HCT116 (cell line): ENCODE results near the gene ARSB. TPM values are rescaled to one million over a fixed set of nuclear protein-coding genes. Genes with fewer than 3 reads are reported as not detected.

Source experiments
- ATAC-seq: fragments of 200-7000 bp; cut with Tn5 transposase; 2 replicates; pipeline ENCODE4 v1.9.1; 2020; ENCODE audit warnings: mild to moderate bottlenecking, moderate library complexity
- BruUV-seq: library from RNA; stranded (reverse); fragments of 400-500 nt; replicated peaks from 2 replicates; lab custom pipeline; 2021; lab: Mats Ljungman, UMichigan
- CTCF ChIA-PET: fragments of 300-600 bp; sonication (Branson Sonifier 250); formaldehyde crosslinking; loops from one replicate; lab custom pipeline; 2021; ENCODE audit warnings: antibody characterized with exemption; lab: Charles Lee
- POLR2A ChIA-PET: fragments of 300-600, 350-600 bp; sonication (Branson Sonifier 250); formaldehyde crosslinking; loops from one replicate; lab custom pipeline; 2021; ENCODE audit warnings: antibody characterized with exemption; lab: Charles Lee
- RAD21 ChIA-PET, 2 experiments: fragments of 300-600 bp; sonication (Branson Sonifier 250); formaldehyde crosslinking; loops; one replicate each; lab custom pipeline; 2023; ENCODE audit warnings: low total read pairs in 2 of 2; ENCODE audit not compliant: uncharacterized antibody in 2 of 2, unreplicated experiment in 2 of 2, low non-redundant PET in 1 of 2; lab: Charles Lee
- DNase-seq: peaks from one replicate; pipeline ENCODE4 v3.0.0-alpha.2; 2010; ENCODE audit warnings: low read depth, low spot score
- H2AFZ ChIP-seq: fragments of 200-600 bp; shearing (Covaris generic), sonication (generic); 2 replicates; pipeline ENCODE4 v1.6.1; 2017; ENCODE audit warnings: low read depth, mixed run types, mixed read lengths, antibody characterized with exemption, low read length; ENCODE audit not compliant: poor library complexity, severe bottlenecking
- H3K27ac ChIP-seq: 2 replicates; pipeline ENCODE4 v1.5.1; 2012; ENCODE audit warnings: low read depth, low read length
- H3K27me3 ChIP-seq: fragments of 200-600 bp; sonication (generic); 2 replicates; pipeline ENCODE4 v1.6.1; 2016; ENCODE audit warnings: mixed run types, low read length, mixed read lengths; ENCODE audit not compliant: insufficient read depth
- H3K36me3 ChIP-seq, 2 experiments: fragments of 200-500 bp in 1 of 2; fragments of 200-600 bp in 1 of 2; sonication (Bioruptor generic) in 1 of 2; sonication (generic) in 1 of 2; 2 replicates each; pipeline versions ENCODE4 v1.5.1 to v1.6.1; 2014 to 2016; ENCODE audit warnings: low read length in 2 of 2, inconsistent platforms in 1 of 2, mixed read lengths in 1 of 2, mixed run types in 1 of 2; ENCODE audit not compliant: insufficient read depth in 2 of 2, control insufficient read depth in 1 of 2
- H3K4me1 ChIP-seq, 2 experiments: fragments of 200-600 bp in 1 of 2; sonication (generic) in 1 of 2; 2 replicates each; pipeline versions ENCODE4 v1.5.1 to v1.6.1; 2012 to 2017; ENCODE audit warnings: low read length in 2 of 2, inconsistent platforms in 1 of 2, mild to moderate bottlenecking in 1 of 2, mixed read lengths in 1 of 2, mixed run types in 1 of 2, moderate library complexity in 1 of 2; ENCODE audit not compliant: insufficient read depth in 2 of 2, control insufficient read depth in 1 of 2
- H3K4me2 ChIP-seq: fragments of 200-600 bp; sonication (generic); 2 replicates; pipeline ENCODE4 v1.6.1; 2017; ENCODE audit warnings: mixed run types, low read length, mixed read lengths
- H3K4me3 ChIP-seq, 2 experiments: fragments of 200-600 bp in 1 of 2; sonication (generic) in 1 of 2; replicated peaks in 1 of 2; 2 replicates each; pipeline ENCODE4 v1.5.1; 2011 to 2016; ENCODE audit warnings: low read length in 2 of 2, control low read depth in 1 of 2, low read depth in 1 of 2, mild to moderate bottlenecking in 1 of 2, mixed read lengths in 1 of 2, mixed run types in 1 of 2
- H3K79me2 ChIP-seq: fragments of 200-600 bp; sonication (generic); 2 replicates; pipeline ENCODE4 v1.6.1; 2017; ENCODE audit warnings: mild to moderate bottlenecking, mixed run types, low read length, moderate library complexity, mixed read lengths; ENCODE audit not compliant: insufficient read depth
- H3K9ac ChIP-seq: fragments of 200-600 bp; sonication (generic); 2 replicates; pipeline ENCODE4 v1.6.1; 2016; ENCODE audit warnings: low read length, mixed read lengths
- H3K9me2 ChIP-seq: fragments of 200-600 bp; sonication (generic), shearing (Covaris generic); 2 replicates; pipeline ENCODE4 v1.6.1; 2017; ENCODE audit warnings: mixed run types, mild to moderate bottlenecking, moderate library complexity; ENCODE audit not compliant: insufficient read depth
- H3K9me3 ChIP-seq, 2 experiments: fragments of 200-500 bp in 1 of 2; fragments of 200-600 bp in 1 of 2; sonication (Bioruptor generic) in 1 of 2; sonication (generic) in 1 of 2; 2 replicates each; pipeline ENCODE4 v1.6.1; 2014 to 2017; ENCODE audit warnings: low read length in 2 of 2, mixed read lengths in 2 of 2, inconsistent platforms in 1 of 2, low read depth in 1 of 2, mild to moderate bottlenecking in 1 of 2, mixed run types in 1 of 2, moderate library complexity in 1 of 2; ENCODE audit not compliant: control insufficient read depth in 1 of 2, insufficient read depth in 1 of 2
- H4K20me1 ChIP-seq: fragments of 200-600 bp; sonication (generic), shearing (Covaris generic); 2 replicates; pipeline ENCODE4 v1.6.1; 2017; ENCODE audit warnings: mixed run types, mild to moderate bottlenecking, moderate library complexity; ENCODE audit not compliant: insufficient read depth
- CBX3 ChIP-seq: IDR thresholded peaks from 2 replicates; pipeline ENCODE4 v1.6.1; 2012; ENCODE audit warnings: low read depth
- EGR1 ChIP-seq: IDR thresholded peaks from 2 replicates; pipeline ENCODE4 v1.6.1; 2012; ENCODE audit warnings: low read depth
- EZH2 ChIP-seq: fragments of 200-600 bp; sonication (generic); IDR thresholded peaks from 2 replicates; pipeline ENCODE4 v1.6.1; 2017; ENCODE audit warnings: antibody characterized with exemption, mixed run types
- EZH2phosphoT487 ChIP-seq: fragments of 200-600 bp; IDR thresholded peaks from 2 replicates; pipeline ENCODE4 v1.6.1; 2018; ENCODE audit warnings: antibody characterized with exemption, borderline replicate concordance
- POLR2A ChIP-seq: IDR thresholded peaks from 2 replicates; pipeline ENCODE4 v1.7.0; 2011; ENCODE audit warnings: borderline replicate concordance; ENCODE audit not compliant: insufficient read depth, insufficient read length; ENCODE audit errors: extremely low read depth
- POLR2AphosphoS5 ChIP-seq: IDR thresholded peaks from 2 replicates; pipeline ENCODE4 v1.6.1; 2011; ENCODE audit warnings: mild to moderate bottlenecking, low read depth, low read length, moderate library complexity
- SIN3A ChIP-seq: IDR thresholded peaks from 2 replicates; pipeline ENCODE4 v1.6.1; 2012; ENCODE audit warnings: low read depth
- SP1 ChIP-seq: IDR thresholded peaks from 2 replicates; pipeline ENCODE4 v1.6.1; 2012; ENCODE audit warnings: low read depth
- SRF ChIP-seq: IDR thresholded peaks from 2 replicates; pipeline ENCODE4 v1.6.1; 2012; ENCODE audit warnings: low read depth
- TCF7L2 ChIP-seq: IDR thresholded peaks from 2 replicates; pipeline ENCODE4 v1.7.0; 2011; ENCODE audit warnings: borderline replicate concordance, inconsistent platforms; ENCODE audit not compliant: insufficient read depth, insufficient read length; ENCODE audit errors: extremely low read depth
- YY1 ChIP-seq: IDR thresholded peaks from 2 replicates; pipeline ENCODE4 v1.6.1; 2011; ENCODE audit warnings: low read length, low read depth, moderate library complexity, mild to moderate bottlenecking; ENCODE audit not compliant: insufficient replicate concordance; ENCODE audit errors: extremely low read depth
- ZFX ChIP-seq: fragments of 450-650 bp; IDR thresholded peaks from 2 replicates; pipeline ENCODE4 v1.6.1; 2017
- ZNF274 ChIP-seq: fragments of 200-500 bp; sonication (Bioruptor generic); IDR thresholded peaks from 2 replicates; pipeline ENCODE4 v1.6.1; 2014; ENCODE audit warnings: mild to moderate bottlenecking, low read depth, low read length, inconsistent platforms
- intact Hi-C: fragments of 100-400 bp; cut with micrococcal nuclease; formaldehyde crosslinking; loops from 2 replicates; pipeline ENCODE4 v1.10.0; 2022
- total RNA-seq: library from RNA; stranded (reverse); gene quantifications from one replicate; pipeline ENCODE4 v1.2.1, GENCODE V29; 2021; ENCODE audit not compliant: unreplicated experiment
- TF ChIP-seq, protein P1 (sequence below): IDR thresholded peaks from 2 replicates; pipeline ENCODE4 v1.6.1; 2012
- TF ChIP-seq, protein P2 (sequence below): IDR thresholded peaks from 2 replicates; pipeline ENCODE4 v1.6.1; 2012; ENCODE audit warnings: low read depth
- TF ChIP-seq, protein P3 (sequence below): IDR thresholded peaks from 2 replicates; pipeline ENCODE4 v1.6.1; 2012
- TF ChIP-seq, protein P4 (sequence below): IDR thresholded peaks from 2 replicates; pipeline ENCODE4 v1.6.1; 2011; ENCODE audit warnings: mild to moderate bottlenecking, low read length, moderate library complexity; ENCODE audit not compliant: insufficient replicate concordance; ENCODE audit errors: extremely low read depth

ARSB gene
- total RNA-seq, 1 experiment from 2014 or later: 4.8 TPM

DNA sequence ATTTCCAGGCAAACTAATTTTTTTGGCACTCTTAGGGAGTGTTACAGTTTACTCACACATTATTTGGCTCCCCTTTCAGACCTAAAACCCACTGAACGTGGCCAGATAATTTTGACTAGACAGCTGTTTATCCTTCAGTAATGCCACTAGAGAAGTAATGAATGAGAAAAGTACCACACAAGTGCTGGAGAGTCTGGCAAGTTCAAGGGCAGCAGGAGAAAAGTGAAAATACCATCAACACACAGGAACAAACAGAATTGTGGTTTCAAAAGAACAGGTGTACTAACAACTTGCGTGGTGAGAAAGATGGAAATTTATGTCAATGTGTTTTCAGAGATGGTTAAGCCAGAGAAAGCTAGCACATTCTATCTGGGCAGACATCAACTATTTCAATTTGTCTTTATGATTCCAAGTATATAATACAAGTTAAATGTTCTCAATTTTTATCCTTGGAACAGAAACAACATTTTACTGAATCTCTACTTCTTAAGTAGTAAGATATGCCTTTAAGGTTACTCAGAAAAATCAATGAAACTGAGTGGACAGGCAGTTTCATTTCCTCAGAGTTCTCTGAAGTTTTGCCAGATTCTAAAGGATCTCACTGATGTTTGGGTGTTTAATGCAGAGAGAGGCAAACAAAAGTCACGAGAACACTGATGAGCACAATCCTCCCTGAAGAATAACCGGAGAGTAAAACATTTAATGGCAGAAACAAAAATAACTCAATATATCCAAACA lies 91.0 kb downstream of the ARSB start:
- RAD21 ChIA-PET: no interaction called here
- H2AFZ ChIP-seq: no peak overlapping the region
- no peak overlapping the region for H3K27ac ChIP-seq
- no peaks in the 10 kb centered on the region for H3K9me3 ChIP-seq
- TF ChIP-seq CBX3 (no peak), SP1 (no peak), YY1 (no peak), ZFX (no peak), POLR2A (no peak), TCF7L2 (no peak), SRF (no peak), EZH2phosphoT487 (no peak), EGR1 (no peak), ZNF274 (no peak), POLR2AphosphoS5 (no peak), EZH2 (no peak), SIN3A (no peak)
- TF ChIP-seq, protein P1, sequence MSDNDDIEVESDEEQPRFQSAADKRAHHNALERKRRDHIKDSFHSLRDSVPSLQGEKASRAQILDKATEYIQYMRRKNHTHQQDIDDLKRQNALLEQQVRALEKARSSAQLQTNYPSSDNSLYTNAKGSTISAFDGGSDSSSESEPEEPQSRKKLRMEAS: no peak
- TF ChIP-seq, protein P2, sequence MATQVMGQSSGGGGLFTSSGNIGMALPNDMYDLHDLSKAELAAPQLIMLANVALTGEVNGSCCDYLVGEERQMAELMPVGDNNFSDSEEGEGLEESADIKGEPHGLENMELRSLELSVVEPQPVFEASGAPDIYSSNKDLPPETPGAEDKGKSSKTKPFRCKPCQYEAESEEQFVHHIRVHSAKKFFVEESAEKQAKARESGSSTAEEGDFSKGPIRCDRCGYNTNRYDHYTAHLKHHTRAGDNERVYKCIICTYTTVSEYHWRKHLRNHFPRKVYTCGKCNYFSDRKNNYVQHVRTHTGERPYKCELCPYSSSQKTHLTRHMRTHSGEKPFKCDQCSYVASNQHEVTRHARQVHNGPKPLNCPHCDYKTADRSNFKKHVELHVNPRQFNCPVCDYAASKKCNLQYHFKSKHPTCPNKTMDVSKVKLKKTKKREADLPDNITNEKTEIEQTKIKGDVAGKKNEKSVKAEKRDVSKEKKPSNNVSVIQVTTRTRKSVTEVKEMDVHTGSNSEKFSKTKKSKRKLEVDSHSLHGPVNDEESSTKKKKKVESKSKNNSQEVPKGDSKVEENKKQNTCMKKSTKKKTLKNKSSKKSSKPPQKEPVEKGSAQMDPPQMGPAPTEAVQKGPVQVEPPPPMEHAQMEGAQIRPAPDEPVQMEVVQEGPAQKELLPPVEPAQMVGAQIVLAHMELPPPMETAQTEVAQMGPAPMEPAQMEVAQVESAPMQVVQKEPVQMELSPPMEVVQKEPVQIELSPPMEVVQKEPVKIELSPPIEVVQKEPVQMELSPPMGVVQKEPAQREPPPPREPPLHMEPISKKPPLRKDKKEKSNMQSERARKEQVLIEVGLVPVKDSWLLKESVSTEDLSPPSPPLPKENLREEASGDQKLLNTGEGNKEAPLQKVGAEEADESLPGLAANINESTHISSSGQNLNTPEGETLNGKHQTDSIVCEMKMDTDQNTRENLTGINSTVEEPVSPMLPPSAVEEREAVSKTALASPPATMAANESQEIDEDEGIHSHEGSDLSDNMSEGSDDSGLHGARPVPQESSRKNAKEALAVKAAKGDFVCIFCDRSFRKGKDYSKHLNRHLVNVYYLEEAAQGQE: no peak
- TF ChIP-seq, protein P3, sequence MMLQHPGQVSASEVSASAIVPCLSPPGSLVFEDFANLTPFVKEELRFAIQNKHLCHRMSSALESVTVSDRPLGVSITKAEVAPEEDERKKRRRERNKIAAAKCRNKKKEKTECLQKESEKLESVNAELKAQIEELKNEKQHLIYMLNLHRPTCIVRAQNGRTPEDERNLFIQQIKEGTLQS: no peak
- TF ChIP-seq, protein P4, sequence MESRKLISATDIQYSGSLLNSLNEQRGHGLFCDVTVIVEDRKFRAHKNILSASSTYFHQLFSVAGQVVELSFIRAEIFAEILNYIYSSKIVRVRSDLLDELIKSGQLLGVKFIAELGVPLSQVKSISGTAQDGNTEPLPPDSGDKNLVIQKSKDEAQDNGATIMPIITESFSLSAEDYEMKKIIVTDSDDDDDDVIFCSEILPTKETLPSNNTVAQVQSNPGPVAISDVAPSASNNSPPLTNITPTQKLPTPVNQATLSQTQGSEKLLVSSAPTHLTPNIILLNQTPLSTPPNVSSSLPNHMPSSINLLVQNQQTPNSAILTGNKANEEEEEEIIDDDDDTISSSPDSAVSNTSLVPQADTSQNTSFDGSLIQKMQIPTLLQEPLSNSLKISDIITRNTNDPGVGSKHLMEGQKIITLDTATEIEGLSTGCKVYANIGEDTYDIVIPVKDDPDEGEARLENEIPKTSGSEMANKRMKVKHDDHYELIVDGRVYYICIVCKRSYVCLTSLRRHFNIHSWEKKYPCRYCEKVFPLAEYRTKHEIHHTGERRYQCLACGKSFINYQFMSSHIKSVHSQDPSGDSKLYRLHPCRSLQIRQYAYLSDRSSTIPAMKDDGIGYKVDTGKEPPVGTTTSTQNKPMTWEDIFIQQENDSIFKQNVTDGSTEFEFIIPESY: no peak
- H3K9me2 ChIP-seq: no peaks in the 10 kb centered on the region
- DNase-seq: no peak
- no peaks in the 10 kb centered on the region for H4K20me1 ChIP-seq
- BruUV-seq: no TSS peak
- H3K9ac ChIP-seq: no peak overlapping the region
- H3K4me2 ChIP-seq: no peak overlapping the region
- H3K4me1 ChIP-seq: peaks cover 0 to 5% of the 10 kb centered on the region in 2 experiments; a peak in 2 of 4 replicates
- no peaks in the 10 kb centered on the region for H3K79me2 ChIP-seq
- intact Hi-C loops: loop anchor here (10.0 kb wide), 2 partner anchors 221 to 961 kb away; partner anchors contain the start of gene BHMT
- CTCF ChIA-PET: no interaction called here
- H3K36me3 ChIP-seq: no peaks in the 10 kb centered on the region
- ATAC-seq: no peak
- H3K27me3 ChIP-seq: no peaks in the 10 kb centered on the region
- H3K4me3 ChIP-seq: no peak overlapping the region
- POLR2A ChIA-PET: no interaction called here
